HG03469 (cell line): ENCODE data around the gene RFC5.
"Not testable (repeated sequence)": the region's sequence is repeated elsewhere in the genome, so short reads cannot be mapped to it uniquely, and the experiment has no call there.

ENCODE experiments used
- ATAC-seq: cut with Tn5 transposase; IDR thresholded peaks from one replicate; pipeline ENCODE4 v1.9.1; 2021; ENCODE audit warnings: mild to moderate bottlenecking, moderate library complexity, moderate number of reproducible peaks; ENCODE audit not compliant: unreplicated experiment

RFC5 gene

DNA sequence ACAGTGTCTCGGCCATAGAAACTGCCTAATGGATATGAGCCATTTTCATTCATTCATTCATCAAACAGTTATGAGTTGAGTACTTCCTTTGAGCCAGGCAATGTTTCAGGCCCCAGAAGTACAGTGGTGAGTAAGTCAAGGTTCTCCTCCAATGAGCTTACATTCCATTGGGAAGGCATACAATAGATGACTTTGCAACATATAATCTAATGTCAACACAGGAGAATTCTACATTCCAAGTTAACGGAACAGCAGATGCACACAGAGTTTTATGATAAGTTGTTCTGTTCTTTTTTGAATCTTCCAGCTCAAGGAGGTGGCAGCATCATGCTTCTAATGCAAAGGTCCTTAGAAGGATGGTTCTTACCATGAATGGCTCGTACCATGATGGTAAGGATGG lies 3.2 kb upstream of the RFC5 start:
- ATAC-seq: no peak

DNA sequence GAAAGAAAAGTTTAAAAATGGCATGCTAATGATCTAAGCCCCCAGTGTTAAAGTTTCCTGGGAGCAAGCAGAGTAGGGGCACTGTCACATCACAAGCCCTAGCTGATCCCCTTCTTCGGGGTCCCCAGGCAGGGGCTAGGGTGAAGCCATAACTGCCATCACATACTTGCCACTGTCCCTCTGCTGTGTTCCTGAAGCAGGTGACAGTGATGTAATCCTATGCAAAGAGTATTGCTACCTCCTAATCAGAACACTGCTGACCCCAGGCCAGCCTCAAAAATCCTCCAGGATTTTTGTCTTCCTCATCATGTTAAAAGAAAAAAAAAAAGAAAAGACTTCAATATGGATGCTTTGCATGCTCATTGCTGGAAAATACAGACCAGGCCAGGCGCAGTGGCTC lies 1.2 kb upstream of the RFC5 start:
- no peak for ATAC-seq

DNA sequence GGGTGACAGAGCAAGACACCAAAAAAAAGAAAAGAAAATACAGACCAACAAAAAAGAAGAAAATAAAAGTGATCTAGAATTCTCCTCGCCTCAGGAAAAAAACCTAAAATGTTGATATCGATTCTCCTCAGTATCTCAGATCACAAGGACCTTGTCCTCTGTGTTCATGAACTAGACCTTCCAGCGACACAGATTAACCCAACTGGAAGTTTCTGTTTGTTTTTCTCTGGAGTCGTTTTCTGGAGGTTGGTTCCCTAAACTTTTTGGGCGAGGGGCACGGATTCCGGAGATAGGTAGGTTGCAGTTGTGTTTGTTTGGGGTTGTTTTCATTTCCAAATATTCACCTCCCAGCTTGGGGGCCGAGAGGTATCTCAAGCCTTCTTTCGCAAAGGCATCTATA lies 559 bp upstream of the RFC5 start:
- ATAC-seq: no peak

DNA sequence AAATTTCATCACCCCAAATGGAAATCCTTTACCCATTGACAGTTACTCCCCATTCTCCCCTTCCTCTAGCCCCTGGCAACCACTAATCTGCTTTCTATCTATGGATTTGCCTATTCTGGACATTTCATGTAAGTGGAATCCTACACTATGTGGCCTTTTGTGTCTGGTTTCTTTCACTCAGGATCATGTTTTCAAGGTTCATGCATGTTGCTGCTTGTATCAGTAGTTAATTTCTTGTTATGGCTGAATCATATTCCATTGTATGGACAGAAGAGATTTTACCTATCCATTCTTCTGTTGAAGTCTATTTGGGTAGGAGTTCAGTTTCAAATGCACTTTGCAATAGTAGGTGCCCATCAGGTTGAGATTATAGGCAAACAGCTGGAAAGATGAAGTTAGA lies 1.4 kb downstream of the RFC5 start:
- no peak for ATAC-seq

DNA sequence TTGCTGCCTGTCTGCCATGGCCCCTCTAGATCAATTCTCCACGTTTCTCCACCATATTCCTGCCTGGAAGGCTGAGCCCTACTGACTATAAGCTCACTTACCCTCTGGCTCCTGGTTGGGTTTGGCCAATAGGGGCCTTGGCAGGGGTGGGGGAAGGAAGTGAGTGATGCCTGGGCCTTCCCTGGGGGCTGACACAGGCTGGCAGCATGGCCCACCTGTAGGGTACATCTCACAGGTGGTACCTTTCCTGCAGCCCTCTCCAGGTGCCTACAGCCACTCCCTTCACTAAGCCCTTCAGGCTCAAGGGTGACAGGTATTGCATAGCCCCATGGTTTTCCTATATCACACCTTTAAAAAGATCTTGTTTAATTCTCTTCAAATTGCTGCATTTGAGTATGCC lies 3.5 kb downstream of the RFC5 start:
- no peak for ATAC-seq

DNA sequence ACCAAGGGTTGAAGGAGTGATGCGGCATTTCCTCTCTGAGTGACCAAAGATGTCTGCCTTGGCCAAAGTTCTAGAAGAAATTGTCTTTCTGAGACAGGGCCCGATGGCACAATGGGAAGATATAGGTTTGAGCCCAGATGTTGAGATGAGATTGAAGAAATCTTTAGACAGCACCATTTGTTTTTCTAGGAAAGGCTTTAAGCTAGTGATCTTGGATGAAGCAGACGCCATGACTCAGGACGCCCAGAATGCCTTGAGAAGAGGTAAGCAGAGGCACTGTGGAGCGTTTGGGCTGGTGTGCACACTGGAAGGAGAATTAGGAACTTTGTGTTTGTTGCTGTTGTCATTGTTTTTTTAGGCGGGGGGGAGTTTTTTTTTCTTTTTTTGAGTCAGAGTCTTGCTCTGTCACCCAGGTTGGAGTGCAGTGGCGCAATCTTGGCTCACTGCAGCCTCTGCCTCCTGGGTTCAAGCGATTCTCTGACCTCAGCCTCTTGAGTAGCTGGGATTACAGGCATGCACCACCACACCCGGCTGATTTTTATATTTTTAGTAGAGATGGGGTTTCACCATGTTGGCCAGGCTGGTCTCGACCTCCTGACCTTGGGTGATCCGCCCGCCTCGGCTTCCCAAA lies 5.7 kb downstream of the RFC5 start:
- ATAC-seq: not testable (repeated sequence)

DNA sequence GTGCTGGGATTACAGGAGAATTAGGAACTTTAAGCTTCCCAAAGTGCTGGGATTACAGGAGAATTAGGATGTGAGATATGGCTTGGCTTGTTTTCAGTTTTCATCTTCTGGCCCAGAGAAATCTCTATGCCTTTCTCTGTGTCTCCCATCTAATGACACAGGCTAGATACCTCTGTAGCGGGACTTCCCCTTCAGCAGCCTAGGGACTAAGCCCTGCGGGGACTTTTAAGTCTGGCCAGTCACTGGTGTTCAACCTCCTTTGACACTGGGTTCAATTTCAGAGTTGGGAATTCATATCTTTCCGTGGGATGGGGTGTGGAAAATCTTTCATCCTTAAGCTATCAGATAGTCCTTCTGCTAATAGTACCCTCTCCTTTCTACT lies 6.2 kb downstream of the RFC5 start:
- ATAC-seq: no peak

DNA sequence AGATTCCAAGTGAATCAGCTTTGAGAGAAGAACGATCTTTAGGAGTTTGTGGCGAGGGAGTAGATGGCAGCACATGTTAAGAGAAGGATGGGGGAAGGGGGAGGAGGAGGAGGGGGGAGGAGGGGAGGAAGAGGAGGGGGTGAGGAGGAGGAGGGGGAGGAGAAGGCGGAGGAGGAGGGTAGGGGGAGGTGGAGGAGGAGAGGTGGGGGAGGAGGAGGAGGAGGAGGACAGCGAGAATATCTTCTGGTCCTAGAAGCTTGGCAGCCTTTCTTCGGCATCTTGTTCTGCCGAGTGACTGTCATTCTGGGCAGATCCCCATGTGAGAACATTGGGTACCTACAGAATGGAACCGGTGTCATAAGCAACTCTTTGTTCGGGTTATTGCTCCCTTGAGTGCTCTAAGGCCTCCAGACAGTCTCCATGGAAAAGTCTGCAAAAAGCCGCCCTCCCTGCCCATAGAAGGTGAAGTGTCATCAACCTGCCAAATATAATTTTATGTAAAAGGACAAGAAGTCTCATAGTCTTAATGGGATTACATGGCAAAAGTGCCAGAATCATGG lies 6.9 kb downstream of the RFC5 start:
- no peak for ATAC-seq

DNA sequence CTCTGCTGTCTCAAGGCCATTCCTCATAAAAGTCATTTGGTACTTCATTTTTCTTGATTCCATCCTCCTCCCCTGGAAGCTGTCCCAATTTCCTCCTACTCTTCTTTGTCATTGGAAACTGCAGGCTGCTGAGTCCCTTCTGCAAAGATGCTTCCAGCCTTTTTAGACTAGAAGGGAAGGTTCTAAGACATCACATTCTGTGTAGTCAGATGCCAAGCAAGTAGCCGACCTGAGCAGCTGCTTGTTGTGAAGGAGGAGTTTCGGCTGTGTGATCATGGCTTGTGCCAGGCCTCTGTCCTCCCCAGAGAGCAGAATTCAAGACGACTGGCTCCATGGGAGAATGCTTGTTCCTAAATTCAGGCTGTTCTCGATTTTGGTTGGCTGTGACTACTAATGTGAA lies 8.7 kb downstream of the RFC5 start:
- ATAC-seq: no peak

DNA sequence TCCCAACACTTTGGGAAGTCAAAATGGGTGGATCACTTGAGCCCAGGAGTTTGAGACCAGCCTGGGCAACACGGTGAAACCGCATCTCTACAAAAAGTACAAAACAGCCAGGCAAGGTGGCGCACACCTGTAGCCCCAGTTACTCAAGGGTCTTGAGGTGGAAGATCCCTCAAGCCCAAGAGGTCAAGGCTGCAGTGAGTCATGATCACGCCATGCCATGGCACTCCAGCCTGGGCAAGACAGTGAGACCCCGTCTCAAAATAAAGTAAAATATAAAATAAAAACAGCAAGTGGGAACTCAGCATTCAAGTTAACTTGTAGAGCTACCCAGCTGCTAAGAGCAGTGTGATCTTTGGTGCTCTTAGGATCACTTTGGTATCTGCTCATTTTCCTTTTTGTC lies 12.7 kb downstream of the RFC5 start:
- no peak for ATAC-seq

DNA sequence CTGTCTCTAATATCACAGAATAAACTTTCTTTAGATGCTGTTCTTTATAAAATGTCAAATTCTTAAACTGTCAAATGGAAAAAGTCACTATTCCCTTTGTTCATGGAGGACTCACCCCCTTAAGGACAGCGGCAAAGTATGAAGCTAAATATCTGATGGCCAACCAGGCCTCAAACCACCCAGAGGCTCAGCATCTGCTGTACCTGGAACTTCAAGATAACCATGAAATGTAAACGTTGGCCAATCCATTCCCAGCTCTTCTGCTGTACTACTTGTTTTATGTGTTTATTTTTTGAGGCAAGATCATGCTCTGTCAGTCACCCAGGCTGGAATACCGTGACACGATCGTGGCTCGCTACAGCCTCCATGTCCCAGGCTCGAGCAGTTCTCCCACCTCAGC lies 15.7 kb downstream of the RFC5 start:
- no peak for ATAC-seq

DNA sequence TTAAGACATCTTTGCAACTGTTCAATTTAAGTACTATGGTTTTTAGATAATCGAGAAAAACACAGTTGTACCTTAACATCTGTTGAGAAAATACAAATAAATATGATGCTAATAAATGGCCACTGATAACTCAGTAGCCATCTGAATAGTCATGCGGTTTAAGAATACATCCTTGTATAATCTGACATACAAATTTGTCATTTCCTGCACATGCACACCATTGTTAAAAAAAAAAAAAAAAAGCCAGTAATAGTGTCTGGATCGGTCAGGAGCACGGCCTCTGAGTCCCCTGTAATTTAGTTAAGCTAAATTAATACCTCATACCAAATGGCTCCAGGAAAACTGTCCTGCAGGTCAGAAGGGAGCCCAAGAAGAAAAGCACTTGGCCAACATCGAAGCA lies 16.8 kb downstream of the RFC5 start:
- ATAC-seq: no peak

DNA sequence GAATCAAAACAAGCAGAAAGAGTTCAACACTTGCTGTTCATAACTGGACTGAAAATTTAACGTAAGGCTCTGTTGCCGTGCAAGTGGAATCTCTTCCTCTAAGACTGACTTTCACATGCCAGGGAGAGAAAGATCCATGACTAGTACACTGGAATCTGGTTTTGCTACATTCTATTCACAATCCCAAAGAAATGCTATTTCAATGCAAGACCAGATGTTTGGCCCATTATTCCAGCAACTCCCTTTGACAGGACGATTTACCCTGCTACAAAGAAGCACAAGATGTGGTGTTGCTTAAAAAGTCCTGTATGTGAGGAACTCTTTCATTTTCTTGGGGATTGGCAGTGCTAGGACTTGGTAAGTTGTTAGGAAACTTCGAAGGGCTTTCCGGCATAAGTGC lies 17.4 kb downstream of the RFC5 start:
- ATAC-seq: no peak

DNA sequence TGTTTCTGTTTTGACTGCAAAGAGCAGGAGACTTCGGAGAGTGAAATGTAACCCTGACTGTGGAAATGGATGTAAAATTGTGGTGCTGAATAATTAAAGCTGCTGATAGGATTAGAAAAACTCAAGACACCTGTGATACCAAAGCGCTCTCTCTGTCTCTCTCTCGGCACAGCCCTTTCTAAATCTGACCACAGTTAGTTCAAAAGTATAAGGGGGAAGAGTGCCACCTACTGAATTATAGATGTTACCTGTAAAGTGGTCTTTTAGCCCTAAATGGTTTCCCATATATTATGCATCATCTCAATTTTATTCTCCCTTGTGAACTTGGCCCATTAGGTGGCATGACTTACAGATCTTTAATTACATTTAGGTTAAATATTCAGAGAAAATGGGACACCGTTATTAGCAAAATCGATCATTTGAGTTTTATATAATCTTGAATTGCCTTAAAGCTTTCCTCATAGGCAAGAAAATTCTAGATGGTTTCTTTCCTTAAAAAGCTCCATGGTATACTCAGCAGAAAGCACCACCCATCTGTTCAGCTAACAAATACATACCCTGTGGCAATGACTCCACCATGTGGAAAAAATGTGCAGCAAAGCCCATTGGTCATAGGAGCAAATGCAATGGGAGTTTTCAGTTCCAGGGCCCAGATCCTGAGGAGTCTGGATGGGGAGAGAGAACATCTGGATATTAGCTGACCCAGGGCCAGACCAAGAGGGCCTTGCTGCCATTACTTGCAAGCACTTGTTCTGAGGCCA lies 18.1 kb downstream of the RFC5 start:
- ATAC-seq: no peak

DNA sequence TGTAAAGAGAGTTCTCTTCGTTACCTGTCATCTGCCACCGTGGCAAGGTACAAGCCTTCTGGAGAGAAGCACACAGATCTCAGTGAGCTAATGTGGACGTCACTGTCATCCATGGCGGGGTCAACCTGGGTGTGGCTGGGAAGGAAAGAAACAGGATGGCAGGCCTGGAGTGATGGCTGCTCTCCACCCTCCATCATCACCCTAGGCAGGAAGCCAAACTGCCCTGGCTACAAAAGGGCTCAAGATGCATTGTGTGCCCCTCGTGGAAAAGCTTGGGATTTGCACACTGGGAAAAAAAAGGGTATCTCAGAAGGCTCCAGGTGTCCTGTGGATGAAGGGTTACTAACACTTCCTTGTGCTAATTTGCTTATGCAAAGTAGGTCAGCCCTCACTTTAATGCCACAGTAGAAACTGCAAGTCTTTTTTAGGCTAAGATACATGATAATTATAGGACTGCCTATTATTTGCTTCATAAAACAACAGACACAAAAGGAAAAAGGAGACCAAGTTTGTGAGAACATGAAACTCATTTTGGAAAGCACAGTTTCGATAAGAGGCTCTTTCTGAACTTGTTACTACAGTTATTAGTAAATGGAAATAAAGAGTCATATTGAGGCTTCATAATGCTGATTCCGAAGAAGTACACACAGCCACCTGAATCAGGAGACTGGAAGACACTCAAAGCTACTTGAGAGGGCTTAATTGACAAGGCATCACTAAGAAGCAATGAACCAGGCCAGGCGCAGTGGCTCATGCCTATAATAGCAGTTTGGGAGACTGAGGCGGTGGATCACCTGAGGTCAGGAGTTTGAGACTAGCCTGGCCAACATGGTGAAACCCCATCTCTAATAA lies 18.9 kb downstream of the RFC5 start:
- peak; percentile 75 for ATAC-seq

DNA sequence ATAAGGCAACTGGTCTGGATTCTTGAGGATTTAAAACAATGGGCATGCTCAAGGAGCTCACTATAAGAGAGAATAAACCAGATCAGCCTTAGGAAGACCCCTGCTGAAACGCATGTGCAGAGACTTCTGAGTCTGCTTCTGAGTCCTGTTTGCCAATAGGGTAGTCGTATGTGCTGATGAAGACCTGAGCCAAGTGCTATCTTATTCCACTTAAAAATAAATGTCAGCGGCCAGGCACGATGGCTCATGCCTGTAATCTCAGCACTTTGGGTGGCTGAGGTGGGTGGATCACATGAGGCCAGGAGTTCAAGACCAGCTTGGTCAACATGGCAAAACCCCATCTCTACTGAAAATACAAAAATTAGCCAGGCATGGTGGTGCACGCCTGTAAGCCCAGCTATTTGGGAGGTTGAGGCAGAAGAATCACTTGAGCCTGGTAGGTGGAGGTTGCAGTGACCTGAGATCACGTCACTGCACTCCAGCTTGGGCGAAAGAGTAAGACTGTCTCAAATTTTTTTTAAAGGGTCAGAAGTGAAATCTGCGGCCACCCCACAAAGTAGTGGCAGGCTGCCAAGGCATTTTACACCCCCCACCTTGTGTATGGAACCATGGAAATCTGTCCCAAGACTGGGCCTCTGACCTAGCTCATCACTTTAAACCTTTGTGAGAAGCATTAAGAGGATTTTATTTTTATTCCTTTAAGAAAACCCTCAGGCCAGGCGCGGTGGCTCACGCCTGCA lies 20.3 kb downstream of the RFC5 start:
- no peak for ATAC-seq

DNA sequence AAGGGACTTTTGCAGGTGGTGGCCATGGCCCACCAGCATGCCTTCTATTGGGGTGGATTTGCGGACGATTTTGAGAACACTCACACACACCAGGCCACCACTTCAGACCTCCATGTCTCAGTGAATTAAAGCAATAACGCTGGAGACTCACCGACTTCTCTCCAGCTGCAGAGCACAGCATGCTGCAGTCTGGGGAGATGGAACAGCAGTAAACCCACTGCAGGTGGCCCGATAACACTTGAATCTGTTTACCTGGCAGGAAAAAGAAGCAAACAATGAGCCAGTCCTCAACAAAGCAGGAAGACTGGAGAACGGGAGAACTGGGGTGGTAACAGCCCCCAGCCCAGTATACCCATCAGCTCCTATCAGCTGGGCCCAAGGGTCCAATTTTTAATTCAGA lies 21.6 kb downstream of the RFC5 start:
- no peak for ATAC-seq

DNA sequence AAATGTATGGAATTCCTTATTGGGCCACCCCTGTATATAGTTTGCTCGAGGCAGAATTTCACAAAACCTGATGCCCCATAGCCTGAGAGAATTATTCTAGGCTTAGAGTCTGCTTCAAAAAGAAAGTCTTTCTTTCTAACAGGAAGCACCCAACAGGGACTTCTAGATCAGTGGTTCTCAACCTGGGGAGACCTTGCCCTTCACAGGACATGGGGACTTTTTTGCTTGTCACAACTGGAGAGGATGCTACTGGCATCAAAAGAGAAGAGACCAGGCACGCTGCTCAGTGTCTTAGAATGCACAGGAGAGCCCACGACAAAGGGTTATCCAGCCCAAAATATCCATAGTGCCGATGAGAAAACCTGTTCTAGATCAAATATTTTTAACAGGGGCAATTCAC lies 25.6 kb downstream of the RFC5 start:
- ATAC-seq: no peak

DNA sequence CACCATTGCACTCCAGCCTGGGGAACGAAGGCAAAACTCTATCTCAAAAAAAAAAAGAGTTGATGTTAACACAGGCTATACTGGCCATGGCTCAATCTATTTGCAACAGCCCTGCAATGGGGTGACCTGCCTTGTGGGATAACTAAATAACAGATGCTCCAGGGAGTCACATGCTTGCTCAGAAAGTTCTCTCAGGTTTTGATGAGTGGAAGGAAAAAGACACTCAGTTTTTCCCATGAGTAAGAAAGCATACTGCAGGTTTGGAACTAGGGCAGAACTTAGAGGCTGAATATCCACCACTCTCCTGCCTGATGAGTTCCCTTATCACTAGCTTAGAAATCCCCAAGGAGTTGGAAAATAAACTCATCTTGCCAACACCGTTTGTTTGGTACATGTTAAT lies 27.6 kb downstream of the RFC5 start:
- ATAC-seq: no peak

DNA sequence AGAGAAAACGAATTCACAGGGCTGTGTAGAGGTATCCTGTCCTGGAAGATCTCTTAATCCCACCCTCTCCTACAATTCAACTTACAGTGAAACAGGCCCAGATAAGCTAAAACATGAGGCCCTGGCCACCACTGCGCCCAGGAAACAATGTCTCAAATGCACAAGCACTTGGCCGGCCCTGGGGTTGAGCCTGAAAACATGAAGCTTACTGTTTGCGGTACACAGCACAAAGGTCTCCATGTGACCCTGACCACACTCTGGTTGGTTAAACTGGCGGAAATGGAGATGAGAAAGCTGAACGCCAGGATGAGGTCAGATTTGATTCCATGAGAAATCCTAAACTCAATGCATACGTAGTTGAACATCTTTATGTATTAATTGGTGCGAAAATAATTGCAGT lies 28.1 kb downstream of the RFC5 start:
- no peak for ATAC-seq

DNA sequence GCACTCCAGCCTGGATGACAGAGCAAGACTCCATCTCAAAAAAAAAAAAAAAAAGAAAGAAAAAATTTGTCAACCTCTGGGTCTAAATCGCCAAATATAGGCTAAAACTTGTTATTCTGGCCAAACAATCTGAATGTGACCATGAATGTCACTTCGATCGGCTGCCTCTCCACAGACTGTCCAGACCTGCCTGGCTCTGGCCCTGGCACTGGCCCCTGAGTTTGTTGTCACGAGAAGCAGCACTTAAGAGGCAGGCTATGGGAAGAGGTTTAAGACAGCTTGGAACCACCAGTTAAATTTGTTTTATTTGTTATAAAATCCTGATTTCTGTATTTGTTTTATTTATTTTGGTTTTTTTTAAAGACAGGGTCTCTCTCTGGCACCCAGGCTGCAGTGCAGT lies 29.9 kb downstream of the RFC5 start:
- ATAC-seq: no peak
